Smooth muscle cell (in vitro differentiated cells): ENCODE data around the gene GPR137. TPM values are rescaled to one million over a fixed set of nuclear protein-coding genes. Genes with fewer than 3 reads are reported as not detected.
"Not testable (repeated sequence)": the region's sequence is repeated elsewhere in the genome, so short reads cannot be mapped to it uniquely, and the experiment has no call there.

ENCODE experiments used
- DNase-seq: peaks from one replicate; lab custom pipeline; 2025; ENCODE audit not compliant: unreplicated experiment; lab: John Stamatoyannopoulos, UW
- H2AFZ ChIP-seq: fragments of 200-600 bp; sonication (generic); 2 replicates; pipeline ENCODE4 v1.6.0; 2016; ENCODE audit warnings: antibody characterized with exemption, low read depth, mild to moderate bottlenecking
- H3F3A ChIP-seq: fragments of 200-600 bp; sonication (generic); 2 replicates; pipeline ENCODE4 v1.6.0; 2017; ENCODE audit warnings: antibody characterized with exemption, low read depth
- H3K27ac ChIP-seq: fragments of 200-600 bp; sonication (generic); 2 replicates; pipeline ENCODE4 v1.5.1; 2016; ENCODE audit warnings: low read depth, mild to moderate bottlenecking
- H3K27me3 ChIP-seq: fragments of 200-600 bp; sonication (generic); 2 replicates; pipeline ENCODE4 v1.6.1; 2016; ENCODE audit warnings: low read depth, mild to moderate bottlenecking
- H3K36me3 ChIP-seq: fragments of 200-600 bp; sonication (generic); 2 replicates; pipeline ENCODE4 v1.5.1; 2016; ENCODE audit warnings: low read depth
- H3K4me1 ChIP-seq: fragments of 200-600 bp; sonication (generic); 2 replicates; pipeline ENCODE4 v1.5.1; 2016; ENCODE audit warnings: low read depth
- H3K4me2 ChIP-seq: fragments of 200-600 bp; sonication (generic); 2 replicates; pipeline ENCODE4 v1.6.0; 2016; ENCODE audit warnings: mild to moderate bottlenecking
- H3K4me3 ChIP-seq: fragments of 200-600 bp; sonication (generic); 2 replicates; pipeline ENCODE4 v1.5.1; 2016; ENCODE audit warnings: mild to moderate bottlenecking
- H3K79me2 ChIP-seq: fragments of 200-600 bp; sonication (generic); 2 replicates; pipeline ENCODE4 v1.6.0; 2016; ENCODE audit warnings: low read depth, mild to moderate bottlenecking
- H3K9ac ChIP-seq: fragments of 200-600 bp; sonication (generic); 2 replicates; pipeline ENCODE4 v1.6.0; 2016; ENCODE audit warnings: low read depth
- H3K9me3 ChIP-seq: fragments of 200-600 bp; sonication (generic); replicated peaks from 2 replicates; pipeline ENCODE4 v1.5.1; 2016; ENCODE audit warnings: low read depth
- H4K20me1 ChIP-seq: fragments of 200-600 bp; sonication (generic); 2 replicates; pipeline ENCODE4 v1.6.0; 2016; ENCODE audit warnings: low read depth
- CTCF ChIP-seq: fragments of 200-600 bp; sonication (generic); IDR thresholded peaks from 2 replicates; pipeline ENCODE4 v1.5.1; 2017; ENCODE audit warnings: borderline replicate concordance, mild to moderate bottlenecking, antibody characterized with exemption; ENCODE audit not compliant: insufficient read depth, poor library complexity, severe bottlenecking
- WGBS: methylation state at CpG from one replicate; pipeline ENCODE4 v1.1.7; 2016; ENCODE audit warnings: low lambda C conversion rate; 5-methylcytosine and 5-hydroxymethylcytosine counted together
- polyA plus RNA-seq: library from polyadenylated mRNA; unstranded; fragments of >200 nt; fragmentation: Nextera tagmentation; extraction: Ambion mirVana; gene quantifications from 2 replicates; pipeline ENCODE4 v1.2.1, GENCODE V29; 2016
- total RNA-seq: library from RNA; depleted of rRNA; stranded (reverse); fragments of >200 nt; gene quantifications from 2 replicates; pipeline ENCODE4 v1.2.3, GENCODE V29; 2014

Gene GPR137
- total and polyA plus RNA-seq, 2 experiments from 2014 or later, result 17.3 to 69.0 TPM

GRCh38 chr11:64322925-64323260 lies 37.2 kb downstream of the GPR137 start:
- Histone ChIP-seq H2AFZ (no peak overlapping the region), H3K4me2 (no peak overlapping the region), H3K9ac (no peak overlapping the region), H3K36me3 (no peaks in the 10 kb centered on the region), H3K27ac (no peak overlapping the region), H3K4me1 (peaks cover 8% of the 10 kb centered on the region), H3K9me3 (no peaks in the 10 kb centered on the region), H3K27me3 (no peaks in the 10 kb centered on the region), H3K79me2 (no peaks in the 10 kb centered on the region), H4K20me1 (no peaks in the 10 kb centered on the region), H3K4me3 (no peak overlapping the region), H3F3A (no peaks in the 10 kb centered on the region)
- TF ChIP-seq CTCF, result no peak
- DNase-seq, result no peak
- 81% methylated on average over 7 of the region's 7 CpGs for WGBS

GRCh38 chr11:64323373-64323772 lies 37.7 kb downstream of the GPR137 start:
- WGBS, result 92% methylated on average over 5 of the region's 5 CpGs
- no peak overlapping the region for H3K27ac ChIP-seq
- no peak overlapping the region for H2AFZ ChIP-seq

GRCh38 chr11:64323984-64324383 lies 38.3 kb downstream of the GPR137 start:
- not testable (repeated sequence) for H3K27ac ChIP-seq, H2AFZ ChIP-seq, H3K4me3 ChIP-seq, H3K9me3 ChIP-seq, H4K20me1 ChIP-seq, H3F3A ChIP-seq, H3K79me2 ChIP-seq, H3K27me3 ChIP-seq, DNase-seq, H3K9ac ChIP-seq, H3K4me1 ChIP-seq, H3K4me2 ChIP-seq, H3K36me3 ChIP-seq
- WGBS, result 87% methylated on average over 4 of the region's 4 CpGs

More at GRCh38 chr11:64323373-64323772, 37.7 kb downstream of the GPR137 start:
- no peak for TF ChIP-seq CTCF
- Histone ChIP-seq H3K27me3 (no peaks in the 10 kb centered on the region), H4K20me1 (no peaks in the 10 kb centered on the region), H3K4me2 (no peak overlapping the region), H3K9ac (no peak overlapping the region), H3K36me3 (no peaks in the 10 kb centered on the region), H3K9me3 (no peaks in the 10 kb centered on the region), H3F3A (no peaks in the 10 kb centered on the region), H3K4me1 (peaks cover 8% of the 10 kb centered on the region), H3K79me2 (no peaks in the 10 kb centered on the region), H3K4me3 (no peak overlapping the region)
- DNase-seq, result no peak

- H3K9ac ChIP-seq, result no peak overlapping the region
- DNase-seq, result no peak
- H3K27ac ChIP-seq, result peak overlapping the region; percentile 90
- H3K4me3 ChIP-seq, result no peak overlapping the region
- H4K20me1 ChIP-seq, result no peaks in the 10 kb centered on the region
- H3F3A ChIP-seq, result no peaks in the 10 kb centered on the region
- H3K36me3 ChIP-seq, result no peaks in the 10 kb centered on the region
- 83% methylated on average over 10 of the region's 11 CpGs for WGBS
- no peak for TF ChIP-seq CTCF
- H3K4me1 ChIP-seq, result no peaks in the 10 kb centered on the region
- H3K4me2 ChIP-seq, result no peak overlapping the region
- no peak overlapping the region for H2AFZ ChIP-seq
- H3K79me2 ChIP-seq, result no peaks in the 10 kb centered on the region
- H3K9me3 ChIP-seq, result no peaks in the 10 kb centered on the region
- no peaks in the 10 kb centered on the region for H3K27me3 ChIP-seq
Measured at GRCh38 chr11:64324692-64325469, 39.2 kb downstream of the GPR137 start.
